HepG2 (cell line): Measurements from ENCODE around the gene PLEKHG2. TPM values are rescaled to one million over a fixed set of nuclear protein-coding genes. Genes with fewer than 3 reads are reported as not detected.

Source experiments
- AKAP8 ChIP-seq: sonication (generic); formaldehyde crosslinking; IDR thresholded peaks from 2 replicates; pipeline ENCODE4 v1.5.1; 2020; ENCODE audit warnings: mild to moderate bottlenecking, missing genetic modification reagents
- BATF2 ChIP-seq: sonication (generic); formaldehyde crosslinking; IDR thresholded peaks from 2 replicates; pipeline ENCODE4 v1.8.0; 2022; ENCODE audit warnings: mild to moderate bottlenecking, missing genetic modification reagents, moderate library complexity
- BRCA1 ChIP-seq: sonication (generic); formaldehyde crosslinking; IDR thresholded peaks from 2 replicates; pipeline ENCODE4 v1.4.0; 2020; ENCODE audit warnings: missing genetic modification reagents
- CAMTA2 ChIP-seq: sonication (generic); formaldehyde crosslinking; IDR thresholded peaks from 2 replicates; pipeline ENCODE4 v1.4.0; 2020; ENCODE audit warnings: mild to moderate bottlenecking, missing genetic modification reagents, borderline replicate concordance
- ELF4 ChIP-seq: sonication (generic); formaldehyde crosslinking; IDR thresholded peaks from 2 replicates; pipeline ENCODE4 v1.5.0; 2020; ENCODE audit warnings: missing genetic modification reagents, mild to moderate bottlenecking, moderate library complexity, borderline replicate concordance
- HOXD1 ChIP-seq: sonication (generic); formaldehyde crosslinking; IDR thresholded peaks from 2 replicates; pipeline ENCODE4 v1.5.0; 2020; ENCODE audit warnings: missing genetic modification reagents
- KAT2B ChIP-seq: fragments of 150-350 bp; IDR thresholded peaks from 2 replicates; pipeline ENCODE4 v1.6.1; 2014; ENCODE audit warnings: low read depth, low read length, borderline replicate concordance
- KLF11 ChIP-seq: IDR thresholded peaks from 2 replicates; pipeline ENCODE4 v1.6.1; 2016; ENCODE audit warnings: missing compliant biosample characterization
- MAX ChIP-seq: IDR thresholded peaks from 2 replicates; pipeline ENCODE4 v1.6.1; 2012; ENCODE audit warnings: inconsistent platforms
- MEIS1 ChIP-seq: sonication (generic); formaldehyde crosslinking; IDR thresholded peaks from 2 replicates; pipeline ENCODE4 v1.9.0; 2021; ENCODE audit warnings: mild to moderate bottlenecking, missing genetic modification reagents, moderate library complexity, borderline replicate concordance
- MLXIP ChIP-seq: sonication (generic); formaldehyde crosslinking; IDR thresholded peaks from 2 replicates; pipeline ENCODE4 v1.9.0; 2021; ENCODE audit warnings: missing genetic modification reagents, borderline replicate concordance
- MTF1 ChIP-seq: sonication (generic); formaldehyde crosslinking; IDR thresholded peaks from 2 replicates; pipeline ENCODE4 v1.5.0; 2020; ENCODE audit warnings: missing genetic modification reagents
- MXD1 ChIP-seq: sonication (generic); formaldehyde crosslinking; IDR thresholded peaks from 2 replicates; pipeline ENCODE4 v1.4.0; 2020; ENCODE audit warnings: mild to moderate bottlenecking, missing genetic modification reagents
- MXI1 ChIP-seq: IDR thresholded peaks from 3 replicates; pipeline ENCODE4 v1.6.1; 2012; ENCODE audit warnings: low read depth, low read length, inconsistent platforms, borderline replicate concordance
- ZBTB33 ChIP-seq: sonication (generic); formaldehyde crosslinking; IDR thresholded peaks from 2 replicates; pipeline ENCODE4 v1.4.0; 2020; ENCODE audit warnings: missing genetic modification reagents
- ZFY ChIP-seq: sonication (generic); formaldehyde crosslinking; IDR thresholded peaks from 2 replicates; pipeline ENCODE4 v1.4.0; 2020; ENCODE audit warnings: missing genetic modification reagents
- ZNF441 ChIP-seq: sonication (generic); formaldehyde crosslinking; IDR thresholded peaks from 2 replicates; pipeline ENCODE4 v1.7.0; 2021; ENCODE audit warnings: missing genetic modification reagents, borderline replicate concordance
- ZNF564 ChIP-seq: sonication (generic); formaldehyde crosslinking; IDR thresholded peaks from 2 replicates; pipeline ENCODE4 v1.8.1; 2023; ENCODE audit warnings: mild to moderate bottlenecking, missing genetic modification reagents
- ZNF614 ChIP-seq: IDR thresholded peaks from 2 replicates; pipeline ENCODE4 v1.6.1; 2018; ENCODE audit warnings: missing biosample characterization, missing genetic modification reagents, inconsistent platforms, borderline replicate concordance
- ZNF740 ChIP-seq: sonication (generic); formaldehyde crosslinking; IDR thresholded peaks from 2 replicates; pipeline ENCODE4 v1.4.0; 2020; ENCODE audit warnings: missing genetic modification reagents
- ZNF788 ChIP-seq: sonication (generic); formaldehyde crosslinking; IDR thresholded peaks from 2 replicates; pipeline ENCODE4 v1.5.0; 2020; ENCODE audit warnings: mild to moderate bottlenecking, missing genetic modification reagents, borderline replicate concordance
- polyA plus RNA-seq, 8 experiments: library from polyadenylated mRNA; depleted of rRNA in 3 of 8; stranded (reverse) in 7 of 8; unstranded in 1 of 8; fragments of >200 nt; fragmentation: Illumina TruSeq in 4 of 8; extraction: Trizol in 4 of 8; gene quantifications; 2 replicates each; pipeline versions ENCODE4 v1.2.1 to v1.2.3, GENCODE V29; 2011 to 2016; ENCODE audit warnings: low read depth in 4 of 8, missing spikeins in 1 of 8, mixed read lengths in 1 of 8; ENCODE audit not compliant: insufficient read depth in 1 of 8
- total RNA-seq, 5 experiments: library from RNA; depleted of rRNA; stranded (reverse); fragments of >200 nt; fragmentation: Illumina TruSeq; extraction: Trizol; gene quantifications; 2 replicates each; pipeline ENCODE4 v1.2.3, GENCODE V29; 2016; ENCODE audit warnings: low read depth in 1 of 5

Gene PLEKHG2
- total and polyA plus RNA-seq, 2 of the 13 experiments (the other 11 are each of a cell fraction or from before 2014, with no cell fraction given), result 3.6 to 6.8 TPM

- TF ChIP-seq AKAP8 (CRISPR knock-in tag) (no peak), ELF4 (CRISPR knock-in tag) (peak; percentile 85; the same call in 1 of the 2 replicates), MTF1 (CRISPR knock-in tag) (no peak; the same call in 1 of the 2 replicates), MXI1 (peak; percentile 76; the same call in 2 of the 3 replicates), MEIS1 (CRISPR knock-in tag) (peak; percentile 2; the same call in 1 of the 2 replicates), BATF2 (CRISPR knock-in tag) (no peak), ZBTB33 (CRISPR knock-in tag) (peak; percentile 47), ZNF614 (CRISPR knock-in tag) (no peak), ZNF788 (CRISPR knock-in tag) (no peak; the same call in 1 of the 2 replicates), MXD1 (no peak), ZFY (peak; percentile 6; the same call in 1 of the 2 replicates), BRCA1 (CRISPR knock-in tag) (no peak), ZNF740 (CRISPR knock-in tag) (peak; percentile 68; the same call in 1 of the 2 replicates), KAT2B (no peak), ZNF564 (CRISPR knock-in tag) (no peak), HOXD1 (no peak), MAX (peak; percentile 89), KLF11 (CRISPR knock-in tag) (no peak; the same call in 1 of the 2 replicates), ZNF441 (0 out of 2 replicates have a peak, but pooled peaks have one; percentile 12), MLXIP (CRISPR knock-in tag) (no peak), CAMTA2 (CRISPR knock-in tag) (no peak; the same call in 1 of the 2 replicates)
These were observed at the start of gene PLEKHG2 (continued) for GRCh38 chr19:39412100-39412866.
